ENCODE measurements around the gene CADM1.

- TF ChIP-seq ZNF224 (CRISPR knock-in tag; IDR thresholded peaks at IDR 0.05) (no peak), SP1 (CRISPR knock-in tag; IDR thresholded peaks at IDR 0.05) (no peak), ATF2 (CRISPR knock-in tag; IDR thresholded peaks at IDR 0.05) (no peak)
Measured at GRCh38 chr11:115439385-115439784, 64.8 kb downstream of the CADM1 start.

Measured in K562 (cell line).